ENCODE results near the gene PLCG1.

The PLCG1 gene

GRCh38 chr20:41098703-41099250 is 38.6 kb upstream of the PLCG1 start:
- no peak overlapping the region for H3K4me3 ChIP-seq (replicated peaks; ENCODE audit: low read depth, low read length)
- no peak for TF ChIP-seq CTCF (IDR thresholded peaks at IDR 0.05; ENCODE audit: low read depth, low read length, missing control alignments)
- no peak for DNase-seq (ENCODE audit: extremely low read depth, low read depth)

DNA sequence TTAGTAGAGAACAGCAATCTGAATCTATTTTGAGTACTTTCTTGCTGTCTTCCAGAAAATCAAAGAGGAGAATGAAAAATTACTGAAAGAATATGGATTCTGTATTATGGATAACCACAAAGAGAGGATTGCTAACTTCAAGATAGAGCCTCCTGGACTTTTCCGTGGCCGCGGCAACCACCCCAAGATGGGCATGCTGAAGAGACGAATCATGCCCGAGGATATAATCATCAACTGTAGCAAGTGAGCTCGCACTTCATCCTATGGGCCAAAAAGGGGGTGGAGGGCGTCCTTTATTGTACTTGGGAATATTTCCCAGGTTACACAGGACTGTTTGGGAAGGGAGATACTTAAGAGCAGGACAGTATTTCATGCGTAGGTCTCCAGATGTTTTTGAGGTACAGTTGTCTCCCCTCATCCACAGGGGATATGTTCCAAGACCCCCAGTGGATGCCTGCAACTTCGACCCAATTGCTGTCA is 37.3 kb upstream of the PLCG1 start:
- TF ChIP-seq CTCF (IDR thresholded peaks at IDR 0.05; ENCODE audit: low read depth, low read length, missing control alignments): no peak
- no peak for DNase-seq (ENCODE audit: extremely low read depth, low read depth)
- no peak overlapping the region for H3K4me3 ChIP-seq (replicated peaks; ENCODE audit: low read depth, low read length)

GRCh38 chr20:41101660-41102059 is 35.7 kb upstream of the PLCG1 start:
- H3K4me3 ChIP-seq (replicated peaks; ENCODE audit: low read depth, low read length): no peak overlapping the region
- TF ChIP-seq CTCF (IDR thresholded peaks at IDR 0.05; ENCODE audit: low read depth, low read length, missing control alignments): no peak
- no peak for DNase-seq (ENCODE audit: extremely low read depth, low read depth)

DNA sequence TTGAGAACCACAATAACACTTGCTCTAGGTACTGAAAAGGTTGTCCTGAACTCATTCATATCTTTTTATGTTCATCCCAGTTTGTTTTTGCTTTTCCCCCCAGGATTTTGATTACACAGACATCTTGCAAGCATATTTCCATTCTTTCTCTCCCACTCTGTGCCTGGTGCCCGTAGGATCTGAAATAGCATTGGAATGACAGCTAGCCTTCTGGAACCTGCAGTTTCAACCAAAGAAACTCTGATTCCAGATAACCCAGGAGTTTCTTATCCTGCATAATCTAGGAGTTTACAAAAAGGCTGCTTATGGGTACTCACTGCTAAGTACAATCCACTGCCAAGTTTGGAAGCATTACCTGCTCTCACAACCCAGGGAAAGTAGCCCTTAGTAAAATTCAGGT is 28.8 kb upstream of the PLCG1 start:
- TF ChIP-seq CTCF (IDR thresholded peaks at IDR 0.05; ENCODE audit: low read depth, low read length, missing control alignments): no peak
- DNase-seq (ENCODE audit: extremely low read depth, low read depth): no peak
- H3K4me3 ChIP-seq (replicated peaks; ENCODE audit: low read depth, low read length): no peak overlapping the region

DNA sequence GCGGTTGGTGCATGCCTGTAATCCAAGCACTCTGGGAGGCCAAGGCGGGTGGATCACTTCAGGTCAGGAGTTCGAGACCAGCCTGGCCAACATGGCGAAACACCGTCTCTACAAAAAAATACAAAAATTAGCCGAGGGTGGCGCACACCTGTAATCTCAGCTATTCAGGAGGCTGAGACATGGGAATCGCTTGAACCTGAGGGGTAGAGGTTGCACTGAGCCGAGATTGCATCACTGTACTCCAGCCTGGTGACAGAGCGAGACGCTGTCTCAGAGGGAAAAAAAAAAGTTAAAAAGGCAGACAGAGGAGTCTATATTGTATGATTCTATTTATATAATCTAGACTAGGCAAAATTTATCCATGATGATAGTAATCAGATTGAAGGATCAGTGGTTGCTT is 27.3 kb upstream of the PLCG1 start:
- H3K4me3 ChIP-seq (replicated peaks; ENCODE audit: low read depth, low read length): no peak overlapping the region
- no peak for TF ChIP-seq CTCF (IDR thresholded peaks at IDR 0.05; ENCODE audit: low read depth, low read length, missing control alignments)
- DNase-seq (ENCODE audit: extremely low read depth, low read depth): no peak

DNA sequence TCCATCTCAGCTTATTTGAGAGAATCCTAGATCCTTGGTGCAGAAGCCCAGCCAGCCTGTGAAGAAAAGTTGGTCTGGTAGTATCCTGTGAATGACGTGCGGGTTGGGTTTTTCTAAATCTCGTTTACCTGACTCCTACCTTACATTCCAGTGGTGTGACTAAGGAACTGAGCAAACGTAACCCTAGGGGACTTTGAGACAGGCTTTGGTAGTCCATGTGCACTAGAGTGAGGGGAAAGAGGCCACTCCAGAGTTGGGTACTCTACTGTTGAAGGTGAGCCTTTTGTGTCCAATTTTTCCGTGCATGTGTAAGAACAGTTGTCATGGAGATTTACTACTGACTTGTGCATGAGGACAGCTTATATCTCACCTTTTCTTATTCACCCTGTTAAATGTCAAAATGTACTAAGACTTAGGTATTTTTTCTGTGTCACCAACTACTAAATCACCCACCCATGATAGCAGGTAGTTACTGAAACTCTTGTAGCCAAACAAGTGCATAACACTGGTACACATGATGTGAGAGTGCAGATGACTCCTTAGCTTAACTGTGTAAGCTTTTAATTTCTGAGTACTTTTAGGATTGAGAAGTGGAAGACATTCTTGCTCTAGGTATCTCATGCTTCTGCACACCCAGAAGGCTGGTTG is 26.3 kb upstream of the PLCG1 start:
- H3K4me3 ChIP-seq (replicated peaks; ENCODE audit: low read depth, low read length): no peak overlapping the region
- no peak for DNase-seq (ENCODE audit: extremely low read depth, low read depth)
- no peak for TF ChIP-seq CTCF (IDR thresholded peaks at IDR 0.05; ENCODE audit: low read depth, low read length, missing control alignments)

DNA sequence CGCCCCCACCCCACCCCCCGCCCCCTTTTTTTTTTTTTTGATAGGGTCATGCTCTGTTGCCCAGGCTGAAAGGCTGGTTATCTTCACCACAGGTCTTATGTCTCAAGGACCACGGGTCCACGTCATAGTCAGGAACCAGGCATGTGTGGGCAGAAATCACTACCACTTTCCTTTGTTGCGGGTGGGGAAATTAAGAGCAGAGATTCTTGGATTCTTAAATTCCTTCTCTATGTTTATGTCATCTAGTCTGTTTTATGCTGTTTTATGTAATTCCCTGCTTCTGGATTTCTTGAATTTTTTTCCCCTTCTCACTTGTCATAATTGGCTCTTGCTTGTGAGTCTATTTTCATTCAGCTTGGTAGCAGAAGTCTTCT is 25.8 kb upstream of the PLCG1 start:
- TF ChIP-seq CTCF (IDR thresholded peaks at IDR 0.05; ENCODE audit: low read depth, low read length, missing control alignments): no peak
- H3K4me3 ChIP-seq (replicated peaks; ENCODE audit: low read depth, low read length): no peak overlapping the region
- no peak for DNase-seq (ENCODE audit: extremely low read depth, low read depth)

Data from HFF-Myc (cell line).